ENCODE measurements around the gene CNPY3.
"Not testable (repeated sequence)": the region's sequence is repeated elsewhere in the genome, so short reads cannot be mapped to it uniquely, and the experiment has no call there.

CNPY3 gene

DNA sequence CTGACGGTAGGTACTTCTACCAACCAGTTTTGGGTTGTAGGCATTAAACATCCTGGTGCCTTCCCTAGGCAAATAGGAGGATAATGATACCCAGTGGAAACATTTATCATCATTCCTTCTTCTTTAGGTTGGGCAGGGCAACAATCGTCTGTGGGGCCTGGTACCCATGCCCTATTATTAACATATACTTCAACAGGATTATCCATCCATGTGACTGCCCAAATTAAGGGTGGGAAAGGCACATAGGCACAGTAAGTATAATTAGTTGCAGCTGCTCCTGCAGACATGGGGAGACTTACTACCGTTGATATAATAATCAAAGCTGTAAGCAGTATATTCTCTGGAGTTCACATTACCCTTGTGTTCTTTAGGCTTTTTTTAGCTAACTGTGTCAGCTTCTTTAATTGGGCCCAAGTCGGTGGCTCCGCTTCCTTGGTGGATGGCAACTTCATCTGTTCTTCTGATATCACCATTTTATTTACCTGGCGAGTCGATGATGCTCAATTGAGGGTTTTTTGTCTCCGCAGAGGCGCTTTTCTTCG lies 33.0 kb upstream of the CNPY3 start:
- no peak for DNase-seq (ENCODE audit: low read depth)
- no peak overlapping the region for H3K4me3 ChIP-seq (replicated peaks; ENCODE audit: low read depth, low read length)
- TF ChIP-seq CTCF (IDR thresholded peaks at IDR 0.05; ENCODE audit: low read length, missing control alignments): no peak

DNA sequence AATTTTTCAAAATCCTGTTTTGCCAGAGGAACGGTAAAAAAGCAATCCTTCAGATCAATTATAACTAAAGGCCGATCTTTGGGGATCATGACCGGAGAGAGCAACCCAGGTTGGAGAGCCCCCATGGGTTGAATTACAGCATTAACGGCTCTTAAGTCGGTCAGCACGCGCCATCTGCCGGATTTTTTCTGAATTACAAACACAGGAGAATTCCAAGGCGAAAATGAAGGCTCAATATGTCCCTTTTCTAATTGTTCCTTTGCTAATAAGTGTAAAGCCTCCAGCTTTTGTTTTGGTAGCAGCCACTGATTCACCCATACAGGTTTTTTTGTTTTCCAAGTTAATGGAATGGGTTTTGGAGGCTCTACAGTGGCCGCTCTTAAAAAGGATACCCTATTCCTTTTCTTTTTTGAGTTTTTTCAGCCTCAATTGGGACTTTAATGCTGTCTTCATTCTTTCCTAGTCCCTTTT lies 30.4 kb upstream of the CNPY3 start:
- peak; percentile 55 for TF ChIP-seq CTCF (IDR thresholded peaks at IDR 0.05; ENCODE audit: low read length, missing control alignments)
- DNase-seq (ENCODE audit: low read depth): peak; percentile 73

GRCh38 chr6:42899871-42900270 lies 29.4 kb upstream of the CNPY3 start:
- TF ChIP-seq CTCF (IDR thresholded peaks at IDR 0.05; ENCODE audit: low read length, missing control alignments): no peak

More for the DNA sequence above, 30.4 kb upstream of the CNPY3 start:
- H3K4me3 ChIP-seq (replicated peaks; ENCODE audit: low read depth, low read length): no peak overlapping the region

DNA sequence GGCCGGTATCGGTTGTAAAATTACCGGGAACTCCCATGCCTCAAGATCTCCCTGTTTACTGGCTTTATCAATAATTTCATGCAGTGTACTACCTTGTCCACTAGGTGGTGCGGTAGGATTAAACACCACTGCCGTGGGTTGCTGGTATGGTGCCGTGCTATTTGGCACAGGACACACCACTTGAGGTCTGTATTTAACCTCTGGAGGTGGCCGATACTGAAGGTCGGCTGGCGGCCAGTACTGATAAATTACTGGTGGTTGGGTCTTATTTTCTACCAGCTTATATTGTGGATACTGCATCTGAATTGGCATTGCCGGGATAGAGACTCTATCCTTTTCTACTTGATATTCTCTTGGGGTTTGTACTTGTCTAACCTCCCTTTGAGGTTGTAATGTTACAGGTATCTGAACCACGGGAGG lies 27.7 kb upstream of the CNPY3 start:
- no peak overlapping the region for H3K4me3 ChIP-seq (replicated peaks; ENCODE audit: low read depth, low read length)
- peak; percentile 71 for TF ChIP-seq CTCF (IDR thresholded peaks at IDR 0.05; ENCODE audit: low read length, missing control alignments)
- DNase-seq (ENCODE audit: low read depth): peak; percentile 89

More at GRCh38 chr6:42899871-42900270, 29.4 kb upstream of the CNPY3 start:
- no peak for DNase-seq (ENCODE audit: low read depth)
- no peak overlapping the region for H3K4me3 ChIP-seq (replicated peaks; ENCODE audit: low read depth, low read length)

GRCh38 chr6:42902429-42903263 lies 26.6 kb upstream of the CNPY3 start:
- not testable (repeated sequence) for DNase-seq (ENCODE audit: low read depth); H3K4me3 ChIP-seq (replicated peaks; ENCODE audit: low read depth, low read length)

- TF ChIP-seq CTCF (IDR thresholded peaks at IDR 0.05; ENCODE audit: low read length, missing control alignments): no peak
Measured at GRCh38 chr6:42904467-42904866, 24.8 kb upstream of the CNPY3 start.

DNA sequence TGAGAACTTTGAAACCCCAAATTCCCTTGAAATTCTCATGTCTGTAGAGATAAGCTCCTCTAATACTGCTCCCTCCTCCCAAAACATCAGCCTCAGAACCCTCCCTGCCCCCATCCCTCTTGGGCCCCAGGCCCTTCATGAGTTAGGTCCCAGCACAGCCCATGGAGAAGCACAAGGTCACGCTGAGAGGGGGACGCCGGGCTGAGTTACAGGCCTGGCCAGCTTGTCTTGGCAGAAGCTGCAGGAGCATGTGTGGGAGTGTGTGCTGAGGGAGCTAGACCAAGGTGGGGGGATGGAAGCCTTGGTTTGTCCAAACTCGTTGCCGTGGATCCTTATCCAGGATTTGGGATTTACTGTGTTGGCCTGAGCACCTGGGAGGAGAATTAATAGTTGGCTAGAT lies 21.9 kb upstream of the CNPY3 start:
- peak; percentile 74 for DNase-seq (ENCODE audit: low read depth)
- no peak overlapping the region for H3K4me3 ChIP-seq (replicated peaks; ENCODE audit: low read depth, low read length)
- no peak for TF ChIP-seq CTCF (IDR thresholded peaks at IDR 0.05; ENCODE audit: low read length, missing control alignments)

More at GRCh38 chr6:42904467-42904866, 24.8 kb upstream of the CNPY3 start:
- no peak overlapping the region for H3K4me3 ChIP-seq (replicated peaks; ENCODE audit: low read depth, low read length)
- DNase-seq (ENCODE audit: low read depth): no peak

Data from fibroblast of pulmonary artery (primary cell).